ENCODE data around the gene OXSR1. TPM values are rescaled to one million over a fixed set of nuclear protein-coding genes. Genes with fewer than 3 reads are reported as not detected.
"Not testable (repeated sequence)": the region's sequence is repeated elsewhere in the genome, so short reads cannot be mapped to it uniquely, and the experiment has no call there.

Gene OXSR1
- polyA plus RNA-seq, 10 donors = 30.5 to 43.4 (median 34.6) TPM

- DNase-seq = no peak
Observed at GRCh38 chr3:38265604-38266307, 100.4 kb downstream of the OXSR1 start, which contains the start of gene SLC22A13. SLC22A13 (plus strand) TSS chr3:38265812; CDS start chr3:38265861, 49 bp downstream.

GRCh38 chr3:38266810-38267209 lies 101.5 kb downstream of the OXSR1 start:
- no peak for DNase-seq

GRCh38 chr3:38267662-38268061 lies 102.3 kb downstream of the OXSR1 start:
- DNase-seq = no peak

- DNase-seq = no peak
Observed at GRCh38 chr3:38268087-38268486, 102.8 kb downstream of the OXSR1 start.

GRCh38 chr3:38268522-38268921 lies 103.2 kb downstream of the OXSR1 start:
- DNase-seq = no peak

- no peak for DNase-seq
Observed at GRCh38 chr3:38270606-38271005, 105.3 kb downstream of the OXSR1 start.

- DNase-seq = no peak
Observed at GRCh38 chr3:38271553-38271952, 106.2 kb downstream of the OXSR1 start.

GRCh38 chr3:38274864-38275649 lies 109.7 kb downstream of the OXSR1 start:
- DNase-seq = no peak

GRCh38 chr3:38275658-38276057 lies 110.3 kb downstream of the OXSR1 start:
- no peak for DNase-seq

GRCh38 chr3:38276081-38276916 lies 111.0 kb downstream of the OXSR1 start:
- no peak for DNase-seq

- no peak for DNase-seq
Observed at GRCh38 chr3:38276917-38277630, 111.7 kb downstream of the OXSR1 start.

GRCh38 chr3:38278841-38279240 lies 113.5 kb downstream of the OXSR1 start:
- DNase-seq = no peak

- DNase-seq = no peak
Observed at GRCh38 chr3:38281895-38282686, 116.8 kb downstream of the OXSR1 start, which contains the start of gene SLC22A14. SLC22A14 (plus strand) TSS chr3:38282294; CDS start chr3:38306027, 23,733 bp downstream.

- peak; percentile 22 to 57 (median 48) for DNase-seq
Observed at GRCh38 chr3:38283810-38284755, 118.7 kb downstream of the OXSR1 start.

- peak in 1 of 3 donors; percentile 19 for DNase-seq
Observed at GRCh38 chr3:38284756-38285150, 119.4 kb downstream of the OXSR1 start.

- not testable (repeated sequence) for DNase-seq
Observed at GRCh38 chr3:38289286-38290217, 124.2 kb downstream of the OXSR1 start.

GRCh38 chr3:38297053-38297452 lies 131.7 kb downstream of the OXSR1 start:
- DNase-seq = not testable (repeated sequence)

- DNase-seq = no peak
Observed at GRCh38 chr3:38297537-38297936, 132.2 kb downstream of the OXSR1 start.

All from muscle of back (tissue), 11 donors.